Measurements from ENCODE around the gene MALAT1.

DNA sequence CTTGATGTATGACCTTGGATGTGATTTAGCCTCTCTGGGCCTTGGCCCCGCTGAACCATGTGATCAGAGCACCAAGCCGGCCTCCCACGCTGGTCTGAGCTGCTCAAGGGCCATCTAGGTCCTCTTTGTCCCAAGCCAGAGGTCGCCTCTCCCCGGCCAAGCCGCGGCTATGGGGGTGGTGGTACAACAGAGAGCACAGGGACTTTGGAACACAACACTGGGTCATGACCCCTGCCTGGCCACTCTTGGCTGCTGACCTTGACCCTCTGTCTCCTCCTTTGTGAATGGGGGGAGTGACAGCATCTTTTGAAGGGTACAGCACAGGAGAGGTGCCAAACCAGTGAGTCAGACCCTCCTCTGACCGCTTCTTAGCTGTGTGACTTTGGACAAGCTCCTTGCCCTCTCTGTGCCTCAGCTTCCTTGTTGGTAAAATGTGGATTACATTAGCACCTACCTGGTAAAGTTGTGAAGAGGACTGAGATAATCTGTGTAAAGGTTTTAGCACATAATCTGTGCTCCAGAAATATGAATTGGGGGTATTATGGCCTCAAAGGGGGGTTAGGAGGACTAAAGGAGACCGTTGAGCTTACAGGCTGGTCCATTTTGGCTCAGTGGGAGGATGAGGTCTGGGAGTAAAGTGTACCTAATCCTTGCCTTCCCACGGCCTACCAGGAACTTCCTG lies 30.8 kb downstream of the MALAT1 start:
- TF ChIP-seq POLR2A (IDR thresholded peaks at IDR 0.05), result no peak
- TF ChIP-seq, protein P1, sequence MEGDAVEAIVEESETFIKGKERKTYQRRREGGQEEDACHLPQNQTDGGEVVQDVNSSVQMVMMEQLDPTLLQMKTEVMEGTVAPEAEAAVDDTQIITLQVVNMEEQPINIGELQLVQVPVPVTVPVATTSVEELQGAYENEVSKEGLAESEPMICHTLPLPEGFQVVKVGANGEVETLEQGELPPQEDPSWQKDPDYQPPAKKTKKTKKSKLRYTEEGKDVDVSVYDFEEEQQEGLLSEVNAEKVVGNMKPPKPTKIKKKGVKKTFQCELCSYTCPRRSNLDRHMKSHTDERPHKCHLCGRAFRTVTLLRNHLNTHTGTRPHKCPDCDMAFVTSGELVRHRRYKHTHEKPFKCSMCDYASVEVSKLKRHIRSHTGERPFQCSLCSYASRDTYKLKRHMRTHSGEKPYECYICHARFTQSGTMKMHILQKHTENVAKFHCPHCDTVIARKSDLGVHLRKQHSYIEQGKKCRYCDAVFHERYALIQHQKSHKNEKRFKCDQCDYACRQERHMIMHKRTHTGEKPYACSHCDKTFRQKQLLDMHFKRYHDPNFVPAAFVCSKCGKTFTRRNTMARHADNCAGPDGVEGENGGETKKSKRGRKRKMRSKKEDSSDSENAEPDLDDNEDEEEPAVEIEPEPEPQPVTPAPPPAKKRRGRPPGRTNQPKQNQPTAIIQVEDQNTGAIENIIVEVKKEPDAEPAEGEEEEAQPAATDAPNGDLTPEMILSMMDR (IDR thresholded peaks at IDR 0.05), result no peak
